ENCODE results near the gene UBR1.

DNA sequence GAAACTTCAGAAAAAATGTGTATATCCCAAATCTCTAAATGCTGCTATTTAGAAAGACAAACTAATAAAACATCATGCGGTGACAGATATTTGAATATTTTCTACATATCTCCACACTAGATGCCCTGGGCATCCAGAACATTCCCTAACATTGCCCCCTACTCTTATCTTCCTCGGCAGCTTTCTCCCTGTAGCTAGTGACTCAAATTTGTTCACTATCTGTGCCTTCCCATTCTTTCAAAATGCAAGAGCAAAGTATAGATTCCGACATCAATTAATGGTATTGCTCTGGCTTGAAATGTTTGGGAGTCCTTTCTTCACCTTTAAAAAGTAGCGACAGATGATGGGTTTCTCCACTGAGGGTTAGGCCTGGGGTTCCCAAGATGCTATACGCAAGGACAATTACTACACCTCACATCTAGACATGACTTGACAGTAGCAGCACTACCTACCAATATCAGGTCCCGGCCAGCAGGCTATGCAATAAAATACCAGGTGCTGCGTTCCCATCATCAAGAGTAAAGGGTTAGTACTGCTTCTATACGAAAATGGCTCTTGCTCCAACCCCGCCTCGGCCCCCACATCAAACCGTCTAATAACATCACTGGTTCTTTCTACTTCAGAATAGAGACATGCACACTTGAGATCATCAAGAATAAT, 631 bp downstream of the UBR1 start:
- TF ChIP-seq BACH1 (IDR thresholded peaks at IDR 0.05; ENCODE audit: borderline replicate concordance) = no peak
- TF ChIP-seq, protein P1, sequence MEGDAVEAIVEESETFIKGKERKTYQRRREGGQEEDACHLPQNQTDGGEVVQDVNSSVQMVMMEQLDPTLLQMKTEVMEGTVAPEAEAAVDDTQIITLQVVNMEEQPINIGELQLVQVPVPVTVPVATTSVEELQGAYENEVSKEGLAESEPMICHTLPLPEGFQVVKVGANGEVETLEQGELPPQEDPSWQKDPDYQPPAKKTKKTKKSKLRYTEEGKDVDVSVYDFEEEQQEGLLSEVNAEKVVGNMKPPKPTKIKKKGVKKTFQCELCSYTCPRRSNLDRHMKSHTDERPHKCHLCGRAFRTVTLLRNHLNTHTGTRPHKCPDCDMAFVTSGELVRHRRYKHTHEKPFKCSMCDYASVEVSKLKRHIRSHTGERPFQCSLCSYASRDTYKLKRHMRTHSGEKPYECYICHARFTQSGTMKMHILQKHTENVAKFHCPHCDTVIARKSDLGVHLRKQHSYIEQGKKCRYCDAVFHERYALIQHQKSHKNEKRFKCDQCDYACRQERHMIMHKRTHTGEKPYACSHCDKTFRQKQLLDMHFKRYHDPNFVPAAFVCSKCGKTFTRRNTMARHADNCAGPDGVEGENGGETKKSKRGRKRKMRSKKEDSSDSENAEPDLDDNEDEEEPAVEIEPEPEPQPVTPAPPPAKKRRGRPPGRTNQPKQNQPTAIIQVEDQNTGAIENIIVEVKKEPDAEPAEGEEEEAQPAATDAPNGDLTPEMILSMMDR (IDR thresholded peaks at IDR 0.05 in 2 of 3, conservative IDR thresholded peaks at IDR 0.05 in 1 of 3; ENCODE audit: control insufficient read depth in 2 of 3, extremely low read depth in 1 of 3, insufficient read depth in 1 of 3, low read depth in 3 of 3, low read length in 3 of 3) = no peak

All from GM12878 (cell line).